SK-N-SH (cell line): ENCODE data around the gene CD101. TPM values are rescaled to one million over a fixed set of nuclear protein-coding genes. Genes with fewer than 3 reads are reported as not detected.

Source experiments
- CTCF ChIA-PET: fragments of 300-600, 350-600 bp; formaldehyde crosslinking; extraction: SDS; loops from one replicate; lab custom pipeline; 2021; lab: Yijun Ruan, JAX
- POLR2A ChIA-PET: fragments of 350-600 bp; sonication (Branson Sonifier 250); formaldehyde crosslinking; extraction: SDS; loops from one replicate; lab custom pipeline; 2020; ENCODE audit warnings: antibody characterized with exemption, inconsistent platforms; lab: Yijun Ruan, JAX
- DNase-seq: peaks from one replicate; pipeline ENCODE4 v3.0.0; 2012
- H2AFZ ChIP-seq: fragments of 200-600 bp; sonication (generic); 2 replicates; pipeline ENCODE4 v1.8.1; 2016; ENCODE audit warnings: antibody characterized with exemption, mild to moderate bottlenecking, low read depth
- H3F3A ChIP-seq: fragments of 200-600 bp; sonication (generic); replicated peaks from 2 replicates; pipeline ENCODE3; 2016; ENCODE audit warnings: antibody characterized with exemption, mild to moderate bottlenecking; ENCODE audit not compliant: insufficient read depth
- H3K27ac ChIP-seq, 2 experiments: fragments of 200-500 bp in 1 of 2; fragments of 200-600 bp in 1 of 2; sonication (Bioruptor generic) in 1 of 2; sonication (generic), shearing (Covaris generic) in 1 of 2; 2 replicates each; pipeline versions ENCODE4 v1.5.1 to v1.6.1; 2014 to 2016; ENCODE audit warnings: low read depth in 2 of 2, inconsistent platforms in 1 of 2, low read length in 1 of 2, mild to moderate bottlenecking in 1 of 2, mixed read lengths in 1 of 2
- H3K27me3 ChIP-seq: fragments of 200-600 bp; sonication (generic), shearing (Covaris generic); 2 replicates; pipeline ENCODE4 v1.6.1; 2016; ENCODE audit warnings: mixed run types; ENCODE audit not compliant: insufficient read depth
- H3K36me3 ChIP-seq, 2 experiments: fragments of 200-500 bp in 1 of 2; fragments of 200-600 bp in 1 of 2; sonication (Bioruptor generic) in 1 of 2; sonication (generic) in 1 of 2; replicated peaks in 1 of 2; 2 replicates each; pipeline versions ENCODE3 to v1.5.1; 2014 to 2016; ENCODE audit warnings: low read length in 1 of 2, mild to moderate bottlenecking in 1 of 2; ENCODE audit not compliant: insufficient read depth in 2 of 2, control insufficient read depth in 1 of 2
- H3K4me1 ChIP-seq, 2 experiments: fragments of 200-500 bp in 1 of 2; fragments of 200-600 bp in 1 of 2; sonication (Bioruptor generic) in 1 of 2; sonication (generic), shearing (Covaris generic) in 1 of 2; 2 replicates each; pipeline versions ENCODE4 v1.5.1 to v1.6.1; 2014 to 2016; ENCODE audit warnings: low read depth in 1 of 2, low read length in 1 of 2, mixed run types in 1 of 2; ENCODE audit not compliant: insufficient read depth in 2 of 2, control insufficient read depth in 1 of 2
- H3K4me2 ChIP-seq: fragments of 200-600 bp; sonication (generic), shearing (Covaris generic); 2 replicates; pipeline ENCODE4 v1.6.1; 2017; ENCODE audit warnings: mixed run types
- H3K4me3 ChIP-seq, 2 experiments: fragments of 200-500 bp in 1 of 2; fragments of 200-600 bp in 1 of 2; sonication (Bioruptor generic) in 1 of 2; sonication (generic), shearing (Covaris generic) in 1 of 2; 2 replicates each; pipeline versions ENCODE4 v1.5.1 to v1.8.1; 2014 to 2016; ENCODE audit warnings: low read depth in 2 of 2, inconsistent platforms in 1 of 2, low read length in 1 of 2, mild to moderate bottlenecking in 1 of 2, mixed read lengths in 1 of 2, moderate library complexity in 1 of 2
- H3K79me2 ChIP-seq: fragments of 200-600 bp; sonication (generic); 2 replicates; pipeline ENCODE4 v1.8.1; 2017; ENCODE audit warnings: mild to moderate bottlenecking; ENCODE audit not compliant: insufficient read depth
- H3K9ac ChIP-seq: fragments of 200-600 bp; sonication (generic); 2 replicates; pipeline ENCODE4 v1.6.1; 2017; ENCODE audit warnings: mixed run types
- H3K9me2 ChIP-seq: fragments of 200-600 bp; sonication (generic); 2 replicates; pipeline ENCODE4 v1.6.1; 2017; ENCODE audit warnings: mixed run types
- H3K9me3 ChIP-seq: fragments of 200-600 bp; sonication (generic); 2 replicates; pipeline ENCODE4 v1.6.1; 2017; ENCODE audit warnings: mixed run types, mild to moderate bottlenecking, moderate library complexity
- H4K20me1 ChIP-seq: fragments of 200-600 bp; sonication (generic); 2 replicates; pipeline ENCODE4 v1.6.1; 2017; ENCODE audit warnings: mild to moderate bottlenecking, mixed run types; ENCODE audit not compliant: insufficient read depth
- EZH2phosphoT487 ChIP-seq: fragments of 200-600 bp; sonication (generic); IDR thresholded peaks from 2 replicates; pipeline ENCODE4 v1.6.1; 2017; ENCODE audit warnings: low read depth, mixed run types, mild to moderate bottlenecking, antibody characterized with exemption, moderate library complexity, borderline replicate concordance
- FOXJ3 ChIP-seq: sonication (generic); formaldehyde crosslinking; IDR thresholded peaks from 2 replicates; pipeline ENCODE4 v1.5.1; 2020; ENCODE audit warnings: mild to moderate bottlenecking, missing genetic modification reagents
- GATA2 ChIP-seq: sonication (generic); formaldehyde crosslinking; IDR thresholded peaks from 2 replicates; pipeline ENCODE4 v1.5.0; 2020; ENCODE audit warnings: mild to moderate bottlenecking, missing genetic modification reagents
- MAX ChIP-seq: IDR thresholded peaks from 2 replicates; pipeline ENCODE4 v1.4.0; 2012; ENCODE audit warnings: low read depth
- MXI1 ChIP-seq: IDR thresholded peaks from 2 replicates; pipeline ENCODE4 v1.6.1; 2012; ENCODE audit warnings: mild to moderate bottlenecking, low read depth, low read length, improper control_type of control experiment
- NFIC ChIP-seq: IDR thresholded peaks from 2 replicates; pipeline ENCODE4 v1.4.0; 2012; ENCODE audit warnings: borderline replicate concordance
- POLR2AphosphoS5 ChIP-seq: IDR thresholded peaks from 2 replicates; pipeline ENCODE4 v1.6.1; 2012; ENCODE audit warnings: low read depth, low read length
- RAD21 ChIP-seq: IDR thresholded peaks from 2 replicates; pipeline ENCODE4 v1.6.1; 2012; ENCODE audit warnings: mild to moderate bottlenecking, low read length
- RFX5 ChIP-seq: IDR thresholded peaks from 2 replicates; pipeline ENCODE4 v1.6.1; 2012; ENCODE audit warnings: mild to moderate bottlenecking, improper control_type of control experiment, low read length
- TCF12 ChIP-seq: IDR thresholded peaks from 2 replicates; pipeline ENCODE4 v1.4.0; 2012
- WGBS: methylation state at CpG from one replicate; pipeline ENCODE4 v1.1.6; 2017; ENCODE audit warnings: low lambda C conversion rate; 5-methylcytosine and 5-hydroxymethylcytosine counted together
- polyA plus RNA-seq, 3 experiments: library from polyadenylated mRNA; depleted of rRNA; stranded (reverse); fragments of >200 nt; gene quantifications; 2 replicates each; pipeline ENCODE4 v1.2.3, GENCODE V29; 2012
- TF ChIP-seq, protein P1 (sequence below): fragments of 150-350 bp; IDR thresholded peaks from 2 replicates; pipeline ENCODE4 v1.6.1; 2017; ENCODE audit warnings: antibody characterized with exemption, low read length, low read depth, borderline replicate concordance
- TF ChIP-seq, protein P2 (sequence below): fragments of 150-350 bp; IDR thresholded peaks from 2 replicates; pipeline ENCODE4 v1.6.1; 2016; ENCODE audit warnings: mild to moderate bottlenecking, low read depth, low read length

CD101 gene
- polyA plus RNA-seq, 1 of the 3 experiments (the other 2 are of a cell fraction): 0.16 TPM

DNA sequence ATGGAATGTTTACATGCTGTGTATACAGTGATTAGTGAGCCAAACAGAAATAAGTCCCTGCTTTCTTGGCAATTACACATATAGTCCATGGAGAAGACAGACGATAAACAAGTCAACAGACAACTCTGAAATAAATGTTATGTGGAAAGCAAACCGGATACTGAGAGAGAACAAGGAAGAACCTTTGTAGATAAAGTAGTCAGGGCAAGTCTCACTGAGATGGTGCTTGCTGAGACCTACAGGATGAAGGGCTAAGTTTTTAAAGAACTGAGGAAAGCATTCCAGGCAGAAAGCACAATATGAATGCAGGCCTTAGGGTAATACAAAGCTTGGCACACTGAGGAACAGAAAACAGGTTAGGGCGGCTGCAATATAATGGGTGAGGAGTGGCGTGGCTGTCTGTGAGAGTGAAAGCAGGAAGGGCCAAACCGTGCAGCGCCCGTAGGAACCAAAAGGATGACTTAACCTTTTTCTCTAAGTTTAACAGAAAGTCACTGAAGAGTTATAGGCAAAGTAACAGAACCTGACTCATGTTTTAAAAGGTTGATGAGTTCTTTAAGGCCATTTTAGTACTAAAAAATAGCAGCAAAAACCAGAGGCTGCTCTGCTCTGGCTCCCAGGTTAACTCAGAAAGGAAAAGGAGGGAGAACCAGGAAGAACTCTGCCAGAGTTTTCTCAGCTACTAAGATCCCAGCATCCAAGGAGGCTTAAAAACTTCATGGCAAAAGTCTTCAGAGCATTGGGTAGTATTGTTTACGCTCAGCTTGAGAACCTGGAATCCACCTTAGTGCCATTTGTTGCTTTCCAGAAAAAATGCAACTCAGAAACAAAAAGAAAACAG, 49.9 kb downstream of the CD101 start:
- Histone ChIP-seq H3K4me2 (no peak overlapping the region), H3F3A (no peaks in the 10 kb centered on the region), H3K9ac (no peak overlapping the region), H3K4me1 (no peaks in the 10 kb centered on the region), H3K9me3 (no peaks in the 10 kb centered on the region), H3K27me3 (no peaks in the 10 kb centered on the region), H4K20me1 (no peaks in the 10 kb centered on the region), H3K27ac (no peak overlapping the region), H3K9me2 (no peaks in the 10 kb centered on the region), H3K36me3 (no peaks in the 10 kb centered on the region), H3K79me2 (no peaks in the 10 kb centered on the region), H2AFZ (no peak overlapping the region), H3K4me3 (no peak overlapping the region)
- ChIA-PET POLR2A (no interaction called here), CTCF (interaction anchor here (1.7 to 3.5 kb wide), 2 partner anchors 314 to 477 kb away, joined by 9 to 10 read pairs; no protein-coding TSS in a partner anchor)
- DNase-seq: no peak
- 91% methylated on average over 8 of the region's 8 CpGs for WGBS
- TF ChIP-seq TCF12: no peak
- no peak for TF ChIP-seq EZH2phosphoT487
- TF ChIP-seq MXI1: no peak

GRCh38 chr1:117054068-117054467, 52.5 kb downstream of the CD101 start:
- TF ChIP-seq NFIC (no peak), MAX (no peak)
- TF ChIP-seq, protein P1, sequence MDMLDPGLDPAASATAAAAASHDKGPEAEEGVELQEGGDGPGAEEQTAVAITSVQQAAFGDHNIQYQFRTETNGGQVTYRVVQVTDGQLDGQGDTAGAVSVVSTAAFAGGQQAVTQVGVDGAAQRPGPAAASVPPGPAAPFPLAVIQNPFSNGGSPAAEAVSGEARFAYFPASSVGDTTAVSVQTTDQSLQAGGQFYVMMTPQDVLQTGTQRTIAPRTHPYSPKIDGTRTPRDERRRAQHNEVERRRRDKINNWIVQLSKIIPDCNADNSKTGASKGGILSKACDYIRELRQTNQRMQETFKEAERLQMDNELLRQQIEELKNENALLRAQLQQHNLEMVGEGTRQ: no peak
- CTCF ChIA-PET: interaction anchor here (0.7 to 3.5 kb wide), 7 partner anchors 176 to 483 kb away, joined by 3 to 10 read pairs (median 3); no protein-coding TSS in a partner anchor
- POLR2A ChIA-PET: no interaction called here

DNA sequence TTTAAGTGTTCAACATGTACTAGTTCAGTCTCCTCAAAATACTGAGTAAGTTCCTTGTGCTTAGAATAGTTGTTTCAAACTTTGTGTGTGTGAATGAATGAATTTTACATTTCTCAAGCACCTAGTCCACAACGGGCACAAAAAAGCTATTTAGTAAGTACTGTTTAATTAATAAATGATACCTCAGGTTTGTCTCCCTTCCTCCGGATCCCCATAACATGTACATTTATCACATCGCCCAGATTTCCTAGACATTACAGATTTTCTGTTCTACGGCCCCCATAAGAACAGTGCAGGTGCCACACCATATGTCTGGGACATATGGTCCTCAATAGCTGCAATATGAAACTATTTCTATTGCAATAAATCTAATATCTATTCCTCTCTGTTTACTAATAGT, 57.2 kb downstream of the CD101 start:
- H3K4me2 ChIP-seq: peak overlapping the region; percentile 84
- peak overlapping the region; percentile 93 for H2AFZ ChIP-seq
- H3K79me2 ChIP-seq: peaks cover 8% of the 10 kb centered on the region
- no peaks in the 10 kb centered on the region for H4K20me1 ChIP-seq
- no peaks in the 10 kb centered on the region for H3K9me2 ChIP-seq
- H3K36me3 ChIP-seq: peaks cover 5 to 6% of the 10 kb centered on the region in 2 experiments
- H3K9me3 ChIP-seq: no peaks in the 10 kb centered on the region
- POLR2A ChIA-PET: no interaction called here
- TF ChIP-seq GATA2 (CRISPR knock-in tag) (no peak), NFIC (no peak), RAD21 (no peak), RFX5 (no peak), POLR2AphosphoS5 (no peak), EZH2phosphoT487 (no peak), FOXJ3 (CRISPR knock-in tag) (no peak)
- TF ChIP-seq, protein P1: no peak
- TF ChIP-seq, protein P2, sequence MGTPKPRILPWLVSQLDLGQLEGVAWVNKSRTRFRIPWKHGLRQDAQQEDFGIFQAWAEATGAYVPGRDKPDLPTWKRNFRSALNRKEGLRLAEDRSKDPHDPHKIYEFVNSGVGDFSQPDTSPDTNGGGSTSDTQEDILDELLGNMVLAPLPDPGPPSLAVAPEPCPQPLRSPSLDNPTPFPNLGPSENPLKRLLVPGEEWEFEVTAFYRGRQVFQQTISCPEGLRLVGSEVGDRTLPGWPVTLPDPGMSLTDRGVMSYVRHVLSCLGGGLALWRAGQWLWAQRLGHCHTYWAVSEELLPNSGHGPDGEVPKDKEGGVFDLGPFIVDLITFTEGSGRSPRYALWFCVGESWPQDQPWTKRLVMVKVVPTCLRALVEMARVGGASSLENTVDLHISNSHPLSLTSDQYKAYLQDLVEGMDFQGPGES: no peak
- DNase-seq: no peak
- H3K27ac ChIP-seq: peak overlapping the region in 1 of 2 experiments; percentile 83; a peak in 2 of 4 replicates
- 17% methylated on average over 4 of the region's 4 CpGs for WGBS
- H3K4me1 ChIP-seq: peaks cover 7 to 13% of the 10 kb centered on the region in 2 experiments; a peak in 3 of 4 replicates
- H3K4me3 ChIP-seq: peak overlapping the region; percentile 76 to 91
- H3K9ac ChIP-seq: peak overlapping the region; percentile 60; the same call in 1 of the 2 replicates
- no peaks in the 10 kb centered on the region for H3K27me3 ChIP-seq
- CTCF ChIA-PET: interaction anchor here (0.8 to 5.7 kb wide), 10 partner anchors 9 to 485 kb away, joined by 3 to 42 read pairs (median 6); no protein-coding TSS in a partner anchor
- peaks cover 4% of the 10 kb centered on the region for H3F3A ChIP-seq

More at GRCh38 chr1:117054068-117054467, 52.5 kb downstream of the CD101 start:
- H3F3A ChIP-seq: no peaks in the 10 kb centered on the region
- no peak overlapping the region for H3K27ac ChIP-seq
- H3K36me3 ChIP-seq: no peaks in the 10 kb centered on the region
- no peaks in the 10 kb centered on the region for H3K79me2 ChIP-seq
- DNase-seq: no peak
- no peaks in the 10 kb centered on the region for H3K27me3 ChIP-seq
- no peaks in the 10 kb centered on the region for H3K9me3 ChIP-seq
- no peak overlapping the region for H2AFZ ChIP-seq
- no peak overlapping the region for H3K4me2 ChIP-seq
- H3K9ac ChIP-seq: no peak overlapping the region
- H3K4me3 ChIP-seq: no peak overlapping the region
- no peaks in the 10 kb centered on the region for H3K9me2 ChIP-seq
- H3K4me1 ChIP-seq: peaks cover 0 to 4% of the 10 kb centered on the region in 2 experiments; a peak in 2 of 4 replicates
- no peaks in the 10 kb centered on the region for H4K20me1 ChIP-seq
